ENCODE results near the gene RALGPS2. TPM values are rescaled to one million over a fixed set of nuclear protein-coding genes. Genes with fewer than 3 reads are reported as not detected.

RALGPS2 gene
- total and polyA plus RNA-seq, 11 donors, result 1.6 to 12.7 (median 8.0) TPM

GRCh38 chr1:178870221-178870620, 145.2 kb downstream of the RALGPS2 start:
- DNase-seq, result no peak
- H3K27me3 ChIP-seq, result no peaks in the 10 kb centered on the region
- H3K36me3 ChIP-seq, result peaks cover 0 to 4% (median 0%) of the 10 kb centered on the region in 9 donors
- no peaks in the 10 kb centered on the region for H3K9me3 ChIP-seq
- TF ChIP-seq POLR2A (IDR thresholded peaks at IDR 0.05) (no peak), CTCF (IDR thresholded peaks at IDR 0.05) (no peak)
- 56 to 70% (median 62%) methylated on average over 1 of the region's 1 CpG for WGBS, 4 donors
- peaks cover 0 to 37% (median 17%) of the 10 kb centered on the region in 12 donors for H3K4me1 ChIP-seq
- intact Hi-C loops (cut with DNase I), result loop anchor here in 4 of 10 donors (2.0 to 5.0 kb wide), 3 partner anchors 62 to 132 kb away; no protein-coding TSS in a partner anchor
- peak overlapping the region in 6 of 12 donors; percentile 27 to 67 (median 56) for H3K27ac ChIP-seq
- peak overlapping the region in 9 of 12 donors; percentile 6 to 54 (median 46) for H3K4me3 ChIP-seq
- no peak for ATAC-seq

- ATAC-seq (peak in 3 of 4 donors; percentile 24 to 50 (median 44)), DNase-seq (peak in 1 of 5 donors; percentile 17)
- H3K9me3 ChIP-seq, result no peaks in the 10 kb centered on the region
- no peak for TF ChIP-seq CTCF (IDR thresholded peaks at IDR 0.05)
- no peak for TF ChIP-seq POLR2A (IDR thresholded peaks at IDR 0.05)
- no peaks in the 10 kb centered on the region for H3K36me3 ChIP-seq
- H3K4me3 ChIP-seq, result peak within 1 kb of the TSS in 10 of 12 donors; percentile 6 to 54 (median 45)
- intact Hi-C loops (cut with DNase I), result loop anchor here in 4 of 10 donors (2.0 to 5.0 kb wide), 3 partner anchors 61 to 131 kb away; no protein-coding TSS in a partner anchor
- peaks cover 0 to 37% (median 17%) of the 10 kb centered on the region in 12 donors for H3K4me1 ChIP-seq
- H3K27me3 ChIP-seq, result no peaks in the 10 kb centered on the region
- peak within 1 kb of the TSS in 10 of 12 donors; percentile 6 to 67 (median 39) for H3K27ac ChIP-seq
- 54 to 66% (median 64%) methylated on average over 4 of the region's 4 CpGs for WGBS, 4 donors
Observed at GRCh38 chr1:178870944-178871343, 145.9 kb downstream of the RALGPS2 start, which contains the start of gene ANGPTL1. Gene ANGPTL1 (minus strand): TSS chr1:178871077. CDS start chr1:178865776, 5,301 bp downstream.

GRCh38 chr1:178871551-178872320, 146.7 kb downstream of the RALGPS2 start:
- Histone ChIP-seq H3K4me1 (peaks cover 0 to 32% (median 15%) of the 10 kb centered on the region in 12 donors), H3K4me3 (peak overlapping the region in 5 of 12 donors; percentile 31 to 54 (median 47)), H3K36me3 (no peaks in the 10 kb centered on the region), H3K27me3 (no peaks in the 10 kb centered on the region), H3K9me3 (no peaks in the 10 kb centered on the region), H3K27ac (peak overlapping the region in 7 of 12 donors; percentile 25 to 67 (median 49))
- intact Hi-C loops (cut with DNase I), result loop anchor here in 4 of 10 donors (2.0 to 5.0 kb wide), 3 partner anchors 61 to 131 kb away; no protein-coding TSS in a partner anchor
- ATAC-seq (no peak), DNase-seq (no peak)
- no peak for TF ChIP-seq CTCF (IDR thresholded peaks at IDR 0.05)
- TF ChIP-seq POLR2A (IDR thresholded peaks at IDR 0.05), result no peak

GRCh38 chr1:178874966-178875365, 149.9 kb downstream of the RALGPS2 start:
- H3K4me3 ChIP-seq, result no peak overlapping the region
- WGBS, 4 donors, result 91 to 95% (median 94%) methylated on average over 2 of the region's 2 CpGs
- no peaks in the 10 kb centered on the region for H3K9me3 ChIP-seq
- ATAC-seq, result no peak
- DNase-seq, result no peak
- H3K4me1 ChIP-seq, result peaks cover 0 to 25% (median 13%) of the 10 kb centered on the region in 12 donors
- TF ChIP-seq POLR2A (IDR thresholded peaks at IDR 0.05) (no peak), CTCF (IDR thresholded peaks at IDR 0.05) (no peak)
- no peaks in the 10 kb centered on the region for H3K27me3 ChIP-seq
- H3K36me3 ChIP-seq, result no peaks in the 10 kb centered on the region
- no peak overlapping the region for H3K27ac ChIP-seq
- intact Hi-C loops (cut with DNase I), result loop anchor here in 3 of 10 donors (5.0 kb wide), 2 partner anchors 57 to 127 kb away; no protein-coding TSS in a partner anchor
